DLD1 (cell line): ENCODE measurements around the gene BRD3.

Experiments used
- in situ Hi-C: cut with HindIII; loops from 2 replicates; pipeline ENCODE4 v1.10.0; 2017; ENCODE audit warnings: low sequenced_read_pairs

The BRD3 gene

DNA sequence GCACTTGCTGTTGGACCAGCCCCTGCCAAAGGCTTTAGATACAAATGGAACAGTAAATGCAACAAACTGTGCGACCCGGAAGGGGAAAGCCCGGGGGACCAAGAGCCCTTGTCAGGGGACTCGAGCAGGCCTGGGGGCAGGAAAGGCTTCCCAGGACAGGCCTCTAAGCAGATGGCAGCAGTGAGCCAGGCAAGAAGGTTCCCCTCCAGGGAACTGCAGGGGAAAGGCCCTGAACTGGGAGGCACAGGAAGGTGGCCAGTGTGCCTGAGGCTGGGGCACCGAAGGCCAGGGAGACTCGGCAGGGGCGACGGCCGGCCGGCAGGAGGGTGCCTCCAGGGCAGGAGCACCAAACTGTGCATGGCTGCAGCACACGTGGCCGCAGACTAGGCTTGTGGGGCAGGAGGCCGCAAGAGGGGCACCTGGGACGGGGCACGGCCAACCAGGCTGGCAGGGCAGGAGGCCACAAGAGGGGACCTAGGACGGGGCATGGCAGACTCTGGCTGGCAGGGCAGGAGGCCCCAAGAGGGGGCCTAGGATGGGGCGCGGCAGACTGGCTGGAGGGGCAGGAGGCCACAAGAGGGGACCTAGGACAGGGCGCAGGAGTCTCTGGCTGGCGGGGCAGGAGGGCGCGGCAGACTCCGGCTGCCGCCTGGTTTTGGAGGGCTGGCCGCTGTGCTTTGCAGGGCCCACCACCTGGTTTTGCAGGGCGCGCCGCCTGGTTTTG, 85.7 kb downstream of the BRD3 start:
- in situ Hi-C loops: loop anchor here (25.0 kb wide), 1 partner anchor 195 kb away; no protein-coding TSS in a partner anchor

DNA sequence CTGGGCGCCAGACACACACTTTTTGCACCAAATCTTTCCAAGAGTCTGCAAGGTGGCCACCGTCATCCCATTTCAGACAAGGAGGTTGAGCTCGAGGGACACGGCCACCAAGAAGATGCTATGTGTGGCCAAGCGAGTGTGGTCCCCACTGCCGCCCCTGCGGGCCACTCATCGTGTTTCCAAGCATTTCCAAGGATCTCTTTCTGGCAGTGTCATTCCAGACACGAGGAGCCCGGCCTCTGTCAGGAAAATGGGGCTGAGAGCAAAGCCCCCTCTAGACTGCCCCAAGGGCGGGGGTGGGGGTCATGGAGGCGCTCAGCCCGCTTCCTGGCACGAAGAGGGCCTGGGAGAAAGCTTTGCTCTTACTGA, 86.3 kb downstream of the BRD3 start:
- in situ Hi-C loops: loop anchor here (25.0 kb wide), 1 partner anchor 194 kb away; no protein-coding TSS in a partner anchor

DNA sequence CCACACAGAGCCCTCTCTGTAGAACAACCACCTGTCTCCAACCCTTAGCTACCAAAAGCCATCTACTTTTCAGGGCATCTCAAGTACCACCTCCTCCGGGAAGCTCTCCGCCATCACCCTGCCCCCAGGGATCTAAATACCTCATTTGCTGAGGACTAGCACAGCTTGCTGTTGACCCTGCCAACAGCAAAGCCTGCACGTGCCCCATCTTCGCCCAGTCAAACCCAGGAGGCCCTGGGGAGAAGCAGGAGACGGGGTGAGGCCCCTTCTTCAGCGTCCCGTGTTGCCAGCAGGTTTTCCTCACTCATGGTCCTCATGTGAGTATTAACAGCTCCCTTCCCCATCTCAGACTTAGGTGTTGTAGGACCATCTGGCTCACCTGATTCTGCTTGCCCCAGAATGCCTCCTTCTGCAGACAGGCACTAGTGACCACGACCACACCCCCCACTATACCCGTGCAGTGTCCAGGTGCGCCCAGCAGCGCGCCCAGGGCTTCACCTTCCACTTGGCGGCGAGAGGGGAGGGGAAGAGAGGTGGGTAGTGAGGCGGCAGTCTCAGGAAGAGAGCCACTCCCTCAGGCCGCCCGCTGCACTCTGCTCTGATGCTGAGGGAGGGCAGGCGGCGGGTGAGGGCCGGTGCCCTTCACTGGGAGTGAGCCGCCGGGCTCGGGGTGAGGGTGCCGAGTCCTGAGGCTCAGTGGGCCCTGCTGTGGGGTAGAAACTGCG, 86.8 kb downstream of the BRD3 start:
- in situ Hi-C loops: loop anchor here (25.0 kb wide), 1 partner anchor 194 kb away; no protein-coding TSS in a partner anchor
